ENCODE measurements around the gene CACNA1D. TPM values are rescaled to one million over a fixed set of nuclear protein-coding genes. Genes with fewer than 3 reads are reported as not detected.

CACNA1D gene
- total and polyA plus RNA-seq, 2 donors (not counting 3 experiments of a cell fraction or from before 2014, with no cell fraction given) = 0.06 TPM; not detected in 1

DNA sequence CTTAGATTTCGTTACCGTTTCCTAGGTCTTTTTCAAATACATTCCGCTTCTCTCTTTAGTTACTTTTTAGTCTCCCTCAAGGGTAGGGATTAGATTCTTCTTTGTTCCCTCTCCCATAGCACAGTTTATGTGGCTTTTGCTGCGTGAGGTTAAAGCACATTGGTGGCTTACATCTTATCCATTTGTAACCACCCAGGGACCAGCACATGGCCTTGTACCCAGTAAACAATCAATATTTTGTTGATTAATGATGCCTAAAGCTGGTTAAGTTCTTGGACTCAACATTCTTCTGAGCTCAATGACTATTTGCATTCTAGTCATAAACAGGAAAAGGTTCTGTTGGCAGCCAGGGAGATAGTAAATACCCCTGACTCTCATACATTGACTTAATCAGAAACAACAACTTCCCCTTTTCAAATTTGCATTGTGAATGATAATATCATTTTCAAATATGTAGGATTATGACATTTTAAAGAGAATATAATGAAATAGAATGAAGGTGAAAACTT is 60.2 kb downstream of the CACNA1D start:
- no peak overlapping the region for H3K27ac ChIP-seq (ENCODE audit: insufficient read depth, low read depth, low read length)
- no peaks in the 10 kb centered on the region for H3K9me3 ChIP-seq (replicated peaks; ENCODE audit: control insufficient read depth, insufficient read depth, low read length)
- no peaks in the 10 kb centered on the region for H3K4me1 ChIP-seq (ENCODE audit: control insufficient read depth, extremely low read depth, insufficient read depth, low read length)
- no peak for DNase-seq (ENCODE audit: low read depth, low spot score)
- CTCF ChIA-PET = no interaction called here
- no peaks in the 10 kb centered on the region for H3K36me3 ChIP-seq (ENCODE audit: control insufficient read depth in 2 of 2, extremely low read depth in 1 of 2, insufficient read depth in 2 of 2, low read length in 2 of 2)
- no TSS peak for BruUV-seq (replicated peaks)
- no peak overlapping the region for H3K9ac ChIP-seq (replicated peaks; ENCODE audit: extremely low read depth, insufficient read depth, low read length)
- no peaks in the 10 kb centered on the region for H3K79me2 ChIP-seq (ENCODE audit: control insufficient read depth, insufficient read depth, low read length)
- no peaks in the 10 kb centered on the region for H4K20me1 ChIP-seq (replicated peaks; ENCODE audit: control insufficient read depth, extremely low read depth, insufficient read depth, low read length)
- POLR2A ChIA-PET = no interaction called here
- intact Hi-C loops (cut with micrococcal nuclease) (no loop called here), dilution Hi-C loops (cut with MboI; ENCODE audit: extremely low pct_ligation_motif_present, low sequenced_read_pairs) (no loop called here)
- no peak overlapping the region for H3K4me2 ChIP-seq (ENCODE audit: insufficient read depth, low read length)
- H3K4me3 ChIP-seq (replicated peaks in 1 of 3; ENCODE audit: insufficient read depth in 1 of 3, low read depth in 1 of 3, low read length in 3 of 3) = no peak overlapping the region
- H3K27me3 ChIP-seq (ENCODE audit: control insufficient read depth in 2 of 2, insufficient read depth in 2 of 2, low read length in 2 of 2) = peaks cover 0 to 1% of the 10 kb centered on the region in 2 experiments
- no peak for TF ChIP-seq MYC (IDR thresholded peaks at IDR 0.05; ENCODE audit: low read depth, low read length)
- no peak for TF ChIP-seq FOS (IDR thresholded peaks at IDR 0.05; ENCODE audit: borderline replicate concordance, insufficient read depth, low read length)
- TF ChIP-seq POLR2A (IDR thresholded peaks at IDR 0.05; ENCODE audit: low read depth, low read length) = no peak
- no peak for TF ChIP-seq GATA2 (IDR thresholded peaks at IDR 0.05; ENCODE audit: insufficient read depth, insufficient read length, low read depth, low read length)
- TF ChIP-seq EZH2 (IDR thresholded peaks at IDR 0.05; ENCODE audit: borderline replicate concordance, low read depth, low read length, severe bottlenecking) = no peak
- no peak for TF ChIP-seq POLR2AphosphoS5 (IDR thresholded peaks at IDR 0.05; ENCODE audit: insufficient read depth, low read depth, low read length)
- TF ChIP-seq, protein P1, sequence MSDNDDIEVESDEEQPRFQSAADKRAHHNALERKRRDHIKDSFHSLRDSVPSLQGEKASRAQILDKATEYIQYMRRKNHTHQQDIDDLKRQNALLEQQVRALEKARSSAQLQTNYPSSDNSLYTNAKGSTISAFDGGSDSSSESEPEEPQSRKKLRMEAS (IDR thresholded peaks at IDR 0.05; ENCODE audit: insufficient read depth, insufficient read length) = no peak
- TF ChIP-seq JUN (IDR thresholded peaks at IDR 0.05; ENCODE audit: borderline replicate concordance, insufficient read depth, insufficient read length, low read depth) = no peak
- TF ChIP-seq, protein P2, sequence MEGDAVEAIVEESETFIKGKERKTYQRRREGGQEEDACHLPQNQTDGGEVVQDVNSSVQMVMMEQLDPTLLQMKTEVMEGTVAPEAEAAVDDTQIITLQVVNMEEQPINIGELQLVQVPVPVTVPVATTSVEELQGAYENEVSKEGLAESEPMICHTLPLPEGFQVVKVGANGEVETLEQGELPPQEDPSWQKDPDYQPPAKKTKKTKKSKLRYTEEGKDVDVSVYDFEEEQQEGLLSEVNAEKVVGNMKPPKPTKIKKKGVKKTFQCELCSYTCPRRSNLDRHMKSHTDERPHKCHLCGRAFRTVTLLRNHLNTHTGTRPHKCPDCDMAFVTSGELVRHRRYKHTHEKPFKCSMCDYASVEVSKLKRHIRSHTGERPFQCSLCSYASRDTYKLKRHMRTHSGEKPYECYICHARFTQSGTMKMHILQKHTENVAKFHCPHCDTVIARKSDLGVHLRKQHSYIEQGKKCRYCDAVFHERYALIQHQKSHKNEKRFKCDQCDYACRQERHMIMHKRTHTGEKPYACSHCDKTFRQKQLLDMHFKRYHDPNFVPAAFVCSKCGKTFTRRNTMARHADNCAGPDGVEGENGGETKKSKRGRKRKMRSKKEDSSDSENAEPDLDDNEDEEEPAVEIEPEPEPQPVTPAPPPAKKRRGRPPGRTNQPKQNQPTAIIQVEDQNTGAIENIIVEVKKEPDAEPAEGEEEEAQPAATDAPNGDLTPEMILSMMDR (IDR thresholded peaks at IDR 0.05; ENCODE audit: extremely low read depth in 1 of 2, insufficient read depth in 1 of 2, low read depth in 1 of 2, low read length in 2 of 2) = no peak
- no peaks in the 10 kb centered on the region for H3K9me1 ChIP-seq (replicated peaks; ENCODE audit: control insufficient read depth, extremely low read depth, insufficient read depth, low read length)
- no peak for FAIRE-seq
- H2AFZ ChIP-seq (ENCODE audit: low read depth, low read length) = no peak overlapping the region
